GM21619 (cell line): ENCODE data around the gene DHRS7B.
"Not testable (repeated sequence)": the region's sequence is repeated elsewhere in the genome, so short reads cannot be mapped to it uniquely, and the experiment has no call there.

Source experiments
- ATAC-seq: cut with Tn5 transposase; IDR thresholded peaks from one replicate; pipeline ENCODE4 v1.9.1; 2021; ENCODE audit not compliant: unreplicated experiment

Gene DHRS7B

GRCh38 chr17:21126645-21127508, at the start of gene DHRS7B:
Gene DHRS7B (plus strand): TSS chr17:21126964. CDS start chr17:21126972, 8 bp downstream.
- ATAC-seq = peak; percentile 92

DNA sequence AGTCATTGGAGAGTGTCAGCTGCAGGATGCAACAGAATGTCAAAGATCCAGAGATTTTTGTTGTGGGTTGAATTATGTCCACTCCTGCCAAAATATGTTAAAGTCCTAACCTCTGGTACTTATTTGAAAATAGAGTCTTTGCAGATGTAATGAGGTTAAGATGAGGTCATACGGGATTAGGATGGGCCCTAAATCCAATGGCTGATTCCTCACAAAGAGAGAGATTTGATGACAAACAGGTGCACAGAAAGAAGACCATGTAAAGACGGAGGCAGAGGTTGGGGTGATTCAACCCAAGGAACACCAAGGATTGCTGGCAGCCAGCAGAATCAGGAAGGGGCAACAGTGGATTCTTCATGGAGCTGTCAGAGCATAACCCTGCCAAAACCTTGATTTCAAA, 49.5 kb upstream of the DHRS7B start:
- no peak for ATAC-seq

- ATAC-seq = no peak
Observed at GRCh38 chr17:21078016-21078780, 48.6 kb upstream of the DHRS7B start.

- ATAC-seq = no peak
Observed at GRCh38 chr17:21079196-21079595, 47.6 kb upstream of the DHRS7B start.

DNA sequence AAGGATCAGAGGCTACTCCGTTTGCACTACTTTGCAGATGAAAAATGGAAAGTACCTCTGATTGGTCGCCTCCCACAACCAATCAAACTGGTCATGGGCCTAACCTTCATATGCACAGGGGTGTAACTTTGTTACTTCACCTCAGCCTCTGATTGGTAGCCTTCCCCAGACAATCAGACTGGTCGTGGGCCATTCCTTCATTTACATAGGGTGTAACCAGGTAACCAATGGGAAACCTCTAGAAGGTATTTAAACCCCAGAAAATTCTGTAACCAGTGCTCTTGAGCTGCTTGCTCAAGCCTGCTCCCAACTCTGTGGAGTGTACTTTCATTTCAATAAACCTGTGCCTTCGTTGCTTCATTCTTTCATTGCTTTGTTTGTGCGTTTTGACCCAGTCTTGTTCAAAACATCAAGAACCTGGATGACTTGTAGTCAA, 44.7 kb upstream of the DHRS7B start:
- no peak for ATAC-seq

- not testable (repeated sequence) for ATAC-seq
Observed at GRCh38 chr17:21085280-21085679, 41.5 kb upstream of the DHRS7B start.

- ATAC-seq = no peak
Observed at GRCh38 chr17:21085707-21086106, 41.1 kb upstream of the DHRS7B start.

DNA sequence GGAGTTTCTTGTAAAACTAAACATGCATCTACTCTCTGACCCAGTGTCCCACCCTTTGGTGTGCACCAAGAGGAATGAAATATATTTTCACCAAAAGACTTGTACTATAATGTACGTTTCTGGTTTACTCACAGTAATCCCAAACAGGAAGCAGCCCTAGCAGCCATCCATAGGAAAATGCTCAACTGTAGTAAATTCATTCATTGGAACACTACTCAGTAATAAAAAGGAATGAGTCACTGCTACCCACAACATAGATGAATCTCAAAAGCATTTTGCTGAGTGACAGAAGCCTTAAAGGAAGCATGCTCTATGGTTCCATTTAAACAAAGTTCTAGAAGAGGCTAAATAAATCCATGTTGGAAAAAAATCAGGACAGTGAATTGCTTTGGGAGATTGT, 37.6 kb upstream of the DHRS7B start:
- ATAC-seq = no peak

- peak; percentile 74 for ATAC-seq
Observed at GRCh38 chr17:21089933-21090901, 36.5 kb upstream of the DHRS7B start.

- ATAC-seq = no peak
Observed at GRCh38 chr17:21090902-21091618, 35.7 kb upstream of the DHRS7B start.

DNA sequence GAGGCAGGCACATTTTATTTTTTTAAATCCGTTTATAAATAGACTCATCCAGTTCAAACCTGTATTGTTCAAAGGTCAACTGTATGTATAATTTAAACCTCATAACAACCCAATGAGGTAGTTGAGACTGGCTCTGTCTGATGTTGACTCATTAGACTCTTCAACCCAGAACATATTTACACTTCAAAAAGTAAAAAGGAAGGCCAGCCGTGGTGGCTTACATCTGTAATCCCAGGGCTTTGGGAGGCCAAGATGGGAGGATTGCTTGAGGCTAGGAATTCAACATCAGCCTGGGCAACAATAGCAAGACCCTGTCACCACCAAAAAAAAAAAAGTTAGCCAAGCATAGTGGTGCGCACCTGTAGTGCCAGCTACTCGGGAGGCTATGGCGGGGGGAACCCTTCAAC, 32.5 kb upstream of the DHRS7B start:
- no peak for ATAC-seq

- no peak for ATAC-seq
Observed at GRCh38 chr17:21095735-21096134, 31.0 kb upstream of the DHRS7B start.

DNA sequence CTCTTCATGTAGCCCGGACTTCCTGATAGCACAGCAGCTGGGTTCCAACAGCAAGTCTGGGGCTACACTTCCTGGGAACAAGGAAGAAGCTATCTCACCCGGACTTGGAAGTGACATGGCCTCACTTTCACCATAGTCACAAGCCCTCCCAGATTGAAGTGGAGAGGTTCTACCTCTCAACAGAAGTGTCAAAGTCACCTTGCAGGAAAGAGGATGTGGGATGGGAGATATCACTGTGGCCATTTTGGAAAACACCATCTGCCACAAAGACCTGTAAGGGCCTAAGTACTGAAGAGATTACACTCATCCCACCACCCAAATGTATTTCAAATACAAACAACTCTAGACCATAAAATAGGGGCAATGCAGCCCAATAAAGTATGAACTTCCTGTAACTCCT, 29.9 kb upstream of the DHRS7B start:
- no peak for ATAC-seq

DNA sequence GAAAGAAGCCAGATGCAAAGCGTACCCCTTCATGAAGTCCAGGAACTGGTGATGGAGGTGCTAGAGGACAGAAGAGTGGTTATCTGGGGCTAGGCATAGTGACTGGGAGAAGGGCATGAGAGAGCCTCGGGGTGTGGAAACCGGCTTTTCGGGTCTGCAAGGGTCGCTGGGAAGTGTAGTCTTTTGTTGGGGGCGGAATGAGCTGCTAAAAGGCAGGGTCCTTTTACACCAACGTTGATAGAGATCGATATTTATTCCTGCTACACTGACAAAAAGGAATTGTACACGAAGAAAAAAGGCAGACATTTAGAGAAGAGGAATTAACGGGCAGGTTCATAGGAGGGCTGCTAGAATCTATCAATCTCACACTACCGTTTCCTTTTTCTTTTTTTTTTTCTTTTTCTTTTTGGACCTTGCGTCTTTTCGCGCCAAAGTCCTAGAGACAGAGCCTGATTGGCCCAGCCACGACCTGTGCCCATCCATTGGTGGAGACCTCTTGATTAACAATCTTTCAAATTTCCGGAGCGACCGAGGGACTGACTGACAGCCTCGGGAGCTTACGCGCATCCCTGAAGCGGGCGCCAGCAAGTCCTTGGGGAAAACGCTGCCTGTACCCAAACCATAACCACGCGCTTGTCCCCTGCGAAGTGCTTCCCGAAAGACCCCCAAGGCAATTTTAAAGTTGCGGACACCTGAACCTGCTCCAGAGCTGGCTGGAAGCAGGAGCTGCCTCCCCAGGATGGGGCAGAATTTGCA, 27.7 kb upstream of the DHRS7B start:
- ATAC-seq = peak; percentile 96

DNA sequence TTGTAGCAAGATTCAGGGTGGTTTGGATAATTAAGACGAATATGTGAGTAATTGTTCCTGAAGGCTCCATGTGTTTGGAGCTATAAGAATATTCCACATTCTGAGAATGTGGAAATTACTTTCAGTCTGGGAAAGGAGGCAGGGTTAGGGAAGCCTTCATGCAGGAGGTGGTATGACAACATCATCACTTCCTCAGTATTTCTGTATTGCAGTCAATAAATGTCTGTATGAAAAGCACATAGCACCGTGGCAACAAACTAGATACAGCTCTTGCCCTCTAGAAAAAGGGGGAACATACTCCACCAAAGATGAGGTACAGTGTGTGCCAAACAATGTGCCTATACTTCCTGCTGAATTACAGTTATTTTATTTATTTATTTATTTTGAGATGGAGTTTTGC, 26.1 kb upstream of the DHRS7B start:
- no peak for ATAC-seq

GRCh38 chr17:21104608-21105007, 22.2 kb upstream of the DHRS7B start:
- ATAC-seq = no peak

- ATAC-seq = no peak
Observed at GRCh38 chr17:21105064-21105894, 21.5 kb upstream of the DHRS7B start.

DNA sequence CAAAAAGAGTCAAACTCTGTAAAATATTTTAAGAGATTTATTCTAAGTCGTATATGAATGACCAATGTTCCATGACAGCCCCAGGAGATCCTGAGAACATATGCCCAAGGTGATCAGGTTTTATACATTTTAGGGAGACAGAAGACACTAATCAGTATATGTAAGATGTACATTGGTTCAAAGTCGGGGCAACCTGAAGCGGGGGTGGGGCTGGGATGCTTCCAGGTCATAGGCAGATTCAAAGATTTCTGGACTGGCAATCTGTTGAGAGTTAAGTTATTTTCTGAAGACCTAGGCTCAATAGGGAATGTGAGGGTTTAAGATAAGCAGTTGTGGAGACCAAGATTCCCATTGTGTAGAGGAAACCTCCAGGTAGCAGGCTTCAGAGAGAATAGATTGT, 20.4 kb upstream of the DHRS7B start:
- ATAC-seq = no peak
